Mesendoderm (in vitro differentiated cells): Measurements from ENCODE around the gene CRTC3.
"Not testable (repeated sequence)": the region's sequence is repeated elsewhere in the genome, so short reads cannot be mapped to it uniquely, and the experiment has no call there.

ENCODE experiments used
- DNase-seq: peaks from one replicate; pipeline ENCODE4 v3.0.0; 2013
- H2AK5ac ChIP-seq: 2 replicates; pipeline ENCODE4 v1.6.1; 2013; ENCODE audit warnings: low read length, inconsistent platforms
- H2BK120ac ChIP-seq: 2 replicates; pipeline ENCODE4 v1.6.1; 2013; ENCODE audit warnings: low read depth, mild to moderate bottlenecking, low read length, moderate library complexity, mixed read lengths
- H2BK15ac ChIP-seq: replicated peaks from 2 replicates; pipeline ENCODE4 v1.6.1; 2013; ENCODE audit warnings: low read depth, mild to moderate bottlenecking, moderate library complexity
- H2BK5ac ChIP-seq: 2 replicates; pipeline ENCODE4 v1.6.1; 2013; ENCODE audit warnings: low read length, inconsistent platforms
- H3K18ac ChIP-seq: 2 replicates; pipeline ENCODE4 v1.6.1; 2013; ENCODE audit warnings: mild to moderate bottlenecking, low read length, mixed read lengths
- H3K23ac ChIP-seq: one replicate; pipeline ENCODE4 v1.6.1; 2013; ENCODE audit warnings: low read length
- H3K27ac ChIP-seq: 2 replicates; pipeline ENCODE4 v1.5.1; 2013; ENCODE audit warnings: low read depth, mild to moderate bottlenecking, inconsistent platforms, low read length, moderate library complexity
- H3K27me3 ChIP-seq: 2 replicates; pipeline ENCODE4 v1.6.1; 2013; ENCODE audit warnings: low read length, control low read depth, mild to moderate bottlenecking, inconsistent platforms; ENCODE audit not compliant: insufficient read depth, poor library complexity
- H3K36me3 ChIP-seq: 2 replicates; pipeline ENCODE4 v1.6.1; 2013; ENCODE audit warnings: low read length, inconsistent platforms; ENCODE audit not compliant: control insufficient read depth, insufficient read depth
- H3K4ac ChIP-seq: one replicate; pipeline ENCODE4 v1.6.1; 2013; ENCODE audit warnings: low read depth, mild to moderate bottlenecking, low read length, moderate library complexity
- H3K4me1 ChIP-seq: 2 replicates; pipeline ENCODE4 v1.6.1; 2013; ENCODE audit warnings: low read depth, low read length, inconsistent platforms; ENCODE audit not compliant: control insufficient read depth
- H3K4me2 ChIP-seq: 2 replicates; pipeline ENCODE4 v1.6.1; 2013; ENCODE audit warnings: low read length
- H3K4me3 ChIP-seq: 2 replicates; pipeline ENCODE4 v1.5.1; 2013; ENCODE audit warnings: mild to moderate bottlenecking, low read length
- H3K56ac ChIP-seq: one replicate; pipeline ENCODE4 v1.6.1; 2013; ENCODE audit warnings: low read length
- H3K79me1 ChIP-seq: 2 replicates; pipeline ENCODE4 v1.6.1; 2013; ENCODE audit warnings: low read length, inconsistent platforms
- H3K79me2 ChIP-seq: 2 replicates; pipeline ENCODE4 v1.6.1; 2013; ENCODE audit warnings: mild to moderate bottlenecking, low read length; ENCODE audit not compliant: control insufficient read depth, insufficient read depth
- H3K9ac ChIP-seq: 2 replicates; pipeline ENCODE4 v1.6.1; 2013; ENCODE audit warnings: low read length, inconsistent platforms
- H4K5ac ChIP-seq: one replicate; pipeline ENCODE4 v1.6.1; 2013; ENCODE audit warnings: low read length
- H4K8ac ChIP-seq: one replicate; pipeline ENCODE4 v1.6.1; 2013; ENCODE audit warnings: low read depth, mild to moderate bottlenecking, control low read depth, low read length, moderate library complexity
- WGBS: extraction: QIAGEN DNeasy Blood & Tissue Kit; methylation state at CpG from one replicate; pipeline ENCODE4 v1.1.7; 2013; ENCODE audit warnings: low lambda C conversion rate, missing lambda C conversion rate; ENCODE audit not compliant: insufficient coverage; ENCODE audit errors: extremely low coverage; 5-methylcytosine and 5-hydroxymethylcytosine counted together

Gene CRTC3

GRCh38 chr15:90685591-90686434 is 156.1 kb downstream of the CRTC3 start:
- Histone ChIP-seq H2BK15ac (no peak overlapping the region), H2BK5ac (no peak overlapping the region), H3K56ac (no peak overlapping the region), H3K4me2 (no peak overlapping the region), H3K23ac (no peak overlapping the region), H3K4me3 (no peak overlapping the region), H3K4ac (no peak overlapping the region), H3K79me2 (no peaks in the 10 kb centered on the region), H3K4me1 (no peaks in the 10 kb centered on the region), H3K9ac (no peak overlapping the region), H3K18ac (no peak overlapping the region), H3K27me3 (no peaks in the 10 kb centered on the region), H3K27ac (no peak overlapping the region), H3K36me3 (no peaks in the 10 kb centered on the region), H3K79me1 (no peaks in the 10 kb centered on the region), H2BK120ac (no peak overlapping the region), H4K8ac (no peak overlapping the region), H2AK5ac (no peak overlapping the region), H4K5ac (no peak overlapping the region)
- DNase-seq = no peak
- no CpG with 5 or more reads among the region's 11 CpGs for WGBS

- no CpG with 5 or more reads among the region's 3 CpGs for WGBS
- Histone ChIP-seq H3K9ac (no peak overlapping the region), H3K4me2 (no peak overlapping the region), H3K79me2 (no peaks in the 10 kb centered on the region), H3K4me3 (no peak overlapping the region), H4K8ac (no peak overlapping the region), H3K4ac (no peak overlapping the region), H2AK5ac (no peak overlapping the region), H2BK5ac (no peak overlapping the region), H4K5ac (no peak overlapping the region), H3K56ac (no peak overlapping the region), H3K79me1 (no peaks in the 10 kb centered on the region), H3K27me3 (no peaks in the 10 kb centered on the region), H2BK15ac (no peak overlapping the region), H3K23ac (no peak overlapping the region), H3K4me1 (no peaks in the 10 kb centered on the region), H3K27ac (no peak overlapping the region), H3K18ac (no peak overlapping the region), H3K36me3 (no peaks in the 10 kb centered on the region), H2BK120ac (no peak overlapping the region)
- no peak for DNase-seq
Measured at GRCh38 chr15:90686435-90687218, 156.9 kb downstream of the CRTC3 start.

- H2AK5ac ChIP-seq, H3K4me3 ChIP-seq, H4K8ac ChIP-seq, H2BK15ac ChIP-seq, H4K5ac ChIP-seq, H2BK120ac ChIP-seq, H2BK5ac ChIP-seq, H3K23ac ChIP-seq, DNase-seq, H3K79me1 ChIP-seq, H3K4ac ChIP-seq, H3K56ac ChIP-seq, H3K18ac ChIP-seq, H3K79me2 ChIP-seq, H3K36me3 ChIP-seq, H3K9ac ChIP-seq, H3K27me3 ChIP-seq, H3K27ac ChIP-seq, H3K4me1 ChIP-seq, H3K4me2 ChIP-seq: not testable (repeated sequence)
- WGBS = no CpG with 5 or more reads among the region's 6 CpGs
Measured at GRCh38 chr15:90689326-90689961, 159.7 kb downstream of the CRTC3 start.

DNA sequence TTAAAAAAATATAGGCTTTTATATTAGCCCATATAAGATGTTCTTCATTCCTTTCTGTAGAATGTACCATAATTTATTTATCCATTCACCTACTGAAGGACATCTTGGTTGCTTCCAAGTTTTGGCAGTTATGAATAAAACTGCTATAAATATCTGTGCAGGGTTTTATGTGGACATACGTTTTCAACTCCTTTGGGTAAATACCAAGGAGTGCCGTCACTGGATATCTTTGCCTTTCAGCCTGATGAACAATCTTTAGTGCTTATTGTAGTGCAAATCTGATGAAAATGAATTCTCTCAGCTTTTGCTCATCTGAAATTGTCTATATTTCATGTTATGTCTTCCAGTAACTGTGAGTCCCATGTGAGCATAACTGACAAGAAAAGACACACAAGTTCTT is 160.9 kb downstream of the CRTC3 start:
- Histone ChIP-seq H3K4me2 (no peak overlapping the region), H2BK15ac (no peak overlapping the region), H2BK120ac (no peak overlapping the region), H3K4me3 (no peak overlapping the region), H3K4me1 (no peaks in the 10 kb centered on the region), H3K18ac (no peak overlapping the region), H3K27me3 (no peaks in the 10 kb centered on the region), H3K27ac (no peak overlapping the region), H2BK5ac (no peak overlapping the region), H3K56ac (no peak overlapping the region), H4K5ac (no peak overlapping the region), H2AK5ac (no peak overlapping the region), H3K23ac (no peak overlapping the region), H3K79me1 (no peaks in the 10 kb centered on the region), H3K79me2 (no peaks in the 10 kb centered on the region), H4K8ac (no peak overlapping the region), H3K9ac (no peak overlapping the region), H3K4ac (no peak overlapping the region), H3K36me3 (no peaks in the 10 kb centered on the region)
- WGBS = no CpG with 5 or more reads among the region's 2 CpGs
- no peak for DNase-seq

GRCh38 chr15:90691369-90691768 is 161.6 kb downstream of the CRTC3 start:
- peak; percentile 23 for DNase-seq
- Histone ChIP-seq H3K79me1 (no peaks in the 10 kb centered on the region), H3K18ac (no peak overlapping the region), H3K27ac (no peak overlapping the region), H3K4ac (no peak overlapping the region), H4K5ac (no peak overlapping the region), H3K36me3 (no peaks in the 10 kb centered on the region), H3K9ac (no peak overlapping the region), H2BK5ac (no peak overlapping the region), H2AK5ac (no peak overlapping the region), H2BK120ac (no peak overlapping the region), H3K56ac (no peak overlapping the region), H4K8ac (no peak overlapping the region), H2BK15ac (no peak overlapping the region), H3K4me3 (no peak overlapping the region), H3K4me1 (no peaks in the 10 kb centered on the region), H3K23ac (no peak overlapping the region), H3K27me3 (no peaks in the 10 kb centered on the region), H3K79me2 (no peaks in the 10 kb centered on the region), H3K4me2 (no peak overlapping the region)
- no CpG with 5 or more reads among the region's 4 CpGs for WGBS
